Nephron (organoid): Measurements from ENCODE around the gene CDKAL1.

Source experiments
- H3K27ac Mint-ChIP-seq, 3 experiments: 2 replicates each; pipeline ENCODE4 v1.8.0; 2020; ENCODE audit warnings: mixed read lengths in 3 of 3, mild to moderate bottlenecking in 2 of 3, moderate library complexity in 1 of 3
- H3K27me3 Mint-ChIP-seq: 2 replicates; pipeline ENCODE4 v1.8.0; 2021; ENCODE audit warnings: low read depth, mild to moderate bottlenecking, moderate library complexity, mixed read lengths
- H3K36me3 Mint-ChIP-seq: 2 replicates; pipeline ENCODE4 v1.8.0; 2020; ENCODE audit warnings: low read depth, mixed read lengths
- H3K4me1 Mint-ChIP-seq: 2 replicates; pipeline ENCODE4 v1.8.0; 2020; ENCODE audit warnings: mixed read lengths
- H3K4me3 Mint-ChIP-seq, 3 experiments: 2 replicates each; pipeline ENCODE4 v1.8.0; 2020; ENCODE audit warnings: mild to moderate bottlenecking in 3 of 3, mixed read lengths in 3 of 3, moderate library complexity in 2 of 3
- H3K9me3 Mint-ChIP-seq: 2 replicates; pipeline ENCODE4 v1.8.0; 2020; ENCODE audit warnings: mixed read lengths
- TF ChIP-seq, protein P1 (sequence below), 3 experiments: fragments of 200-600 bp; sonication (generic); IDR thresholded peaks; one replicate each; pipeline ENCODE4 v1.5.0; 2021; ENCODE audit warnings: antibody characterized with exemption in 3 of 3; ENCODE audit not compliant: unreplicated experiment in 3 of 3

The CDKAL1 gene

DNA sequence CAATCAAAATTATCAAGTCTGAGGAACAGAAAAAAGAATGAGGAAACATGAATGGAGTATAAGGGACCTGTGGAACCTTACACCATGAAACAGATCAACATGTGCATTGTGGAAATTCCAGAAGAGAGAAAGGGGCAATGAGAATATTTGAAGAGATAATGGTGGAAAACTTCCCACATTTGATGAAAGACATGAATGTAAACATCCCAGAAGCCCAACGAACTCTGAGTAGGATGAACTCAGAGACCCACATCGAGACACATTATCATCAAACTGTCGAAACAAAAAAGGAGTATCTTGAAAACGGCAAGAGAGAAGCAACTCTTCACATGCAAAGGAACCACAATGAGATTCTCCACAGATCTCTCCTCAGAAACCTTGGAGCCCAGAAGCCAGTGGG lies 371.1 kb downstream of the CDKAL1 start:
- Mint-ChIP-seq H3K27ac (no peak overlapping the region), H3K9me3 (peaks cover 18% of the 10 kb centered on the region), H3K4me3 (no peak overlapping the region), H3K27me3 (no peaks in the 10 kb centered on the region), H3K36me3 (peaks cover 23% of the 10 kb centered on the region), H3K4me1 (no peaks in the 10 kb centered on the region)
- TF ChIP-seq, protein P1, sequence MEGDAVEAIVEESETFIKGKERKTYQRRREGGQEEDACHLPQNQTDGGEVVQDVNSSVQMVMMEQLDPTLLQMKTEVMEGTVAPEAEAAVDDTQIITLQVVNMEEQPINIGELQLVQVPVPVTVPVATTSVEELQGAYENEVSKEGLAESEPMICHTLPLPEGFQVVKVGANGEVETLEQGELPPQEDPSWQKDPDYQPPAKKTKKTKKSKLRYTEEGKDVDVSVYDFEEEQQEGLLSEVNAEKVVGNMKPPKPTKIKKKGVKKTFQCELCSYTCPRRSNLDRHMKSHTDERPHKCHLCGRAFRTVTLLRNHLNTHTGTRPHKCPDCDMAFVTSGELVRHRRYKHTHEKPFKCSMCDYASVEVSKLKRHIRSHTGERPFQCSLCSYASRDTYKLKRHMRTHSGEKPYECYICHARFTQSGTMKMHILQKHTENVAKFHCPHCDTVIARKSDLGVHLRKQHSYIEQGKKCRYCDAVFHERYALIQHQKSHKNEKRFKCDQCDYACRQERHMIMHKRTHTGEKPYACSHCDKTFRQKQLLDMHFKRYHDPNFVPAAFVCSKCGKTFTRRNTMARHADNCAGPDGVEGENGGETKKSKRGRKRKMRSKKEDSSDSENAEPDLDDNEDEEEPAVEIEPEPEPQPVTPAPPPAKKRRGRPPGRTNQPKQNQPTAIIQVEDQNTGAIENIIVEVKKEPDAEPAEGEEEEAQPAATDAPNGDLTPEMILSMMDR (IDR thresholded peaks at IDR 0.05; ENCODE audit: unreplicated experiment in 3 of 3): no peak

DNA sequence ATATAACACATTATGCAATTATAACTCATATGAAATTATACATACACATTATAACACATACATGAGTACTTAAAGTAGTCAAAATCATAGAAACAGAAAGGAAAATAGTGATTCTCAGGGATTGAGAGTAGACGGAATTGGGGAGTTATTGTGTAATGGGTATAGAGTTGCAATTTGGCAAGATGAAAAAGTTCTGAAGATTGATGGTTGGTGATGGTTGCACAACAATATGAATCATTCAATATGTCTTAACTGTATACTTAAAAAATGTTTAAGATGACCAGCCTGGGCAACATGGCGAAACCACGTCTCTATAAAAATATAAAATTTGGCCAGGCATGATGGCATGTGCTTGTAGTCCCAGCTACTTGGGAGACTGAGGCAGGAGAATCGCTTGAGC lies 372.7 kb downstream of the CDKAL1 start:
- TF ChIP-seq, protein P1 (IDR thresholded peaks at IDR 0.05; ENCODE audit: unreplicated experiment in 3 of 3): no peak
- peaks cover 23% of the 10 kb centered on the region for H3K36me3 Mint-ChIP-seq
- H3K27ac Mint-ChIP-seq: no peak overlapping the region
- no peaks in the 10 kb centered on the region for H3K27me3 Mint-ChIP-seq
- H3K4me3 Mint-ChIP-seq: no peak overlapping the region
- peaks cover 18% of the 10 kb centered on the region for H3K9me3 Mint-ChIP-seq
- no peaks in the 10 kb centered on the region for H3K4me1 Mint-ChIP-seq

DNA sequence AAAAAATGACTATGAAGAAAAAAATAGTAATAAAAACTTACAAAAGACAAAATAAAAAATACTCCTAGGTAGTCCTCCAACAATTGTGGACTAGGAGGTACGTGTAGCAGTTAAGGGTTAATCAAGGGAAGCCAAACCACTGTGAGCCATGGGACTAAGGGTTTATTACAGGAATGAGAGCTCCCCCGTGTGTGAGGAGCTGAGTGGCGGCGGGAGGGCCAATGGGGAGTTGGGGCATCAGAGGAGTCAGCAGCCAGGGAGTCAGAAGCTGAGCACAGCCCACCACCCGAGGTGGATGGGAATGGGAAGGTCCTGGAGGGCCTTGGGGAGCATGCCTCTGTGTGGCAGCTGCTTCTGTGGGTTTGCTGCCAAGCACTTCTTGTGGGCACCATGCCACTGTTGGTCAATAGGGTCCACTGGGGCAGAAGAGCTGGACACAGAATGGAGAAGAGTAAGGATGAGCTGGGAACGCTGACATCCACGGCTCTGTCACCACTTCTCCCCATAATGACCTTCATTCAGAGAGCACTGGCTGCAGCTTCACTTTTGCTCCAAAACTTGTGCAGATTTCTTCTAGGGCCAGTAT lies 373.3 kb downstream of the CDKAL1 start:
- Mint-ChIP-seq H3K4me3 (no peak overlapping the region), H3K27ac (no peak overlapping the region), H3K9me3 (peaks cover 16% of the 10 kb centered on the region), H3K27me3 (no peaks in the 10 kb centered on the region), H3K4me1 (no peaks in the 10 kb centered on the region), H3K36me3 (peaks cover 22% of the 10 kb centered on the region)
- TF ChIP-seq, protein P1 (IDR thresholded peaks at IDR 0.05; ENCODE audit: unreplicated experiment in 3 of 3): no peak

DNA sequence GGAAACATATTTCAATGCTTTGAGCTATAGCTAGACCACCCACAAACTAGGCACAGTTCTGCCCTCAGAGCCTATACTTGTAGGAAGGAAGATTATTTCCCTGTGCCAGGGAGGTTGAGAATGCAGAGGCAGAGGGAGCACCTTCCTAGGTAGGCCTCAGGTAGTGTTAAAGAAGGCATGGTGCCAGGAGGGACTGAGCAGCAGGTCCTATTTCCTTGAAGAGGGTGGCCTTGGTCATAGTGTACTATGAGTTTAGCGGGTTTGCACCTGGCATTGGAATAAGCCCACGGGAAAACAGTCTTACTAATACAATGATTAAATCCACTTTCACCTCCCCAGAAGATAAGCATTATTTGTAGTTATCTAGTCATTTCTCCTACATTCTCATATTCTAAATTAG lies 375.4 kb downstream of the CDKAL1 start:
- H3K9me3 Mint-ChIP-seq: peaks cover 13% of the 10 kb centered on the region
- no peaks in the 10 kb centered on the region for H3K4me1 Mint-ChIP-seq
- H3K36me3 Mint-ChIP-seq: peaks cover 18% of the 10 kb centered on the region
- no peak overlapping the region for H3K4me3 Mint-ChIP-seq
- H3K27ac Mint-ChIP-seq: no peak overlapping the region
- TF ChIP-seq, protein P1 (IDR thresholded peaks at IDR 0.05; ENCODE audit: unreplicated experiment in 3 of 3): no peak
- H3K27me3 Mint-ChIP-seq: no peaks in the 10 kb centered on the region

DNA sequence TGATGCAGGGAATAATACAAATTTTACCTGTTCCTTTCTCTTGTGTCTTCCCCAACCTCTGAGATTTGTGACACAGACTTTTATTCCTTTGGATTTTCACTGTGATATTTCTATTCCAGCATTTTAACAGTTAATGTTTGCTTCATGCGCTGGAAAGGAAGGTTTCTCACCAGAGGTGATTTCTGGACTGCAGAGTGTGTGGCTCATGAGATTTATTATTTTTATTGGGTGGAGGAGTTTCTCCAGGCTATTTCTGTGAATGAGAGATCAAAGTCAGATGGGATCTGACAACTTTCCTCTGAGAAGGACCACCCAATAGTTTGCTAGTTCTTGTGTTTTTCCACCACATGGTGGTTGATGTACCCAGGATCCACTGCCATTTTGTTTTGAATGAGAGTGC lies 377.5 kb downstream of the CDKAL1 start:
- no peaks in the 10 kb centered on the region for H3K27me3 Mint-ChIP-seq
- TF ChIP-seq, protein P1 (IDR thresholded peaks at IDR 0.05; ENCODE audit: unreplicated experiment in 3 of 3): no peak
- no peak overlapping the region for H3K27ac Mint-ChIP-seq
- peaks cover 16% of the 10 kb centered on the region for H3K9me3 Mint-ChIP-seq
- no peak overlapping the region for H3K4me3 Mint-ChIP-seq
- H3K4me1 Mint-ChIP-seq: no peaks in the 10 kb centered on the region
- peaks cover 24% of the 10 kb centered on the region for H3K36me3 Mint-ChIP-seq

DNA sequence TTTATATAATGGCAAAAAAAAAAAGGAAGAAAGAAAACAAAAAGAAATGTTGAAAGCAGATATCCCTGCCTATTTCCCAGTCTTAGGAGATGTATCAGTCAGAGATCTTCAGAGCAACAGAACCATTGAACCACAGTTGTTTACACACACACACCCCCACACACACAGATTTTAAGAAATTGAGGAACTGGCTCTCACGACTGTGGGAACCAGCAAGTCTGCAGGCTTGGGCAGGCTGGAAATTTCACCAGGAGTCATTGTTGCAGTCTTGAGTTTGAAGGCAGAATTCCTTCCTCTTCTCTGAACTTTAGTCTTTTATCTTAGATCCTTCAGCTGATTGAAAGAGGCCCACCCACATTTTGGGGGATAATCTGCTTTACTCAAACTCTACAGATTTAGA lies 380.9 kb downstream of the CDKAL1 start:
- H3K9me3 Mint-ChIP-seq: peaks cover 16% of the 10 kb centered on the region
- H3K4me1 Mint-ChIP-seq: no peaks in the 10 kb centered on the region
- H3K4me3 Mint-ChIP-seq: no peak overlapping the region
- H3K36me3 Mint-ChIP-seq: peaks cover 26% of the 10 kb centered on the region
- TF ChIP-seq, protein P1 (IDR thresholded peaks at IDR 0.05; ENCODE audit: unreplicated experiment in 3 of 3): no peak
- H3K27ac Mint-ChIP-seq: no peak overlapping the region
- H3K27me3 Mint-ChIP-seq: no peaks in the 10 kb centered on the region
